ENCODE data around the gene HELZ. TPM values are rescaled to one million over a fixed set of nuclear protein-coding genes. Genes with fewer than 3 reads are reported as not detected.

Gene HELZ
- total and polyA plus RNA-seq, 2 of the 8 experiments (the other 6 are each of a cell fraction or from before 2014, with no cell fraction given), result 10.0 to 48.7 TPM

- no peak for FAIRE-seq
- POLR2A ChIA-PET (ENCODE audit: partially characterized antibody), result interaction anchor here (1.3 kb wide), 1 partner anchor 102 kb away, joined by 3 read pairs; the partner anchor contains the start of gene HELZ
- CTCF ChIA-PET (ENCODE audit: partially characterized antibody), result no interaction called here
- TF ChIP-seq MAX (IDR thresholded peaks at IDR 0.05), result no peak
- no peak for TF ChIP-seq BCL11A (IDR thresholded peaks at IDR 0.05; ENCODE audit: low read depth in 2 of 2, low read length in 2 of 2)
- TF ChIP-seq TAF7 (optimal IDR thresholded peaks at IDR 0.05; ENCODE audit: borderline replicate concordance, low read depth, low read length), result no peak
Measured at GRCh38 chr17:67143318-67143717, 101.7 kb downstream of the HELZ start.

More at GRCh38 chr17:67143318-67143717, 101.7 kb downstream of the HELZ start:
- Histone ChIP-seq H3K14ac (ENCODE audit: insufficient read length) (no peak overlapping the region), H2BK15ac (ENCODE audit: low read length) (no peak overlapping the region), H3K4ac (replicated peaks; ENCODE audit: insufficient read length, low read depth, low read length) (no peak overlapping the region), H2AK5ac (ENCODE audit: low read depth, low read length) (no peak overlapping the region), H2BK120ac (replicated peaks; ENCODE audit: low read depth, low read length) (no peak overlapping the region), H2BK5ac (ENCODE audit: low read depth, low read length) (no peak overlapping the region), H4K5ac (ENCODE audit: insufficient read length, low read depth, low read length) (no peak overlapping the region), H4K8ac (ENCODE audit: extremely low read depth, insufficient read depth, low read length) (no peak overlapping the region), H3K9me3 (ENCODE audit: insufficient read depth in 2 of 2, low read depth in 1 of 2, low read length in 1 of 2) (no peaks in the 10 kb centered on the region), H3K4me3 (ENCODE audit: extremely low read depth in 1 of 4, insufficient read depth in 2 of 4, low read depth in 3 of 4, low read length in 4 of 4) (no peak overlapping the region), H3K56ac (replicated peaks; ENCODE audit: insufficient read length, low read depth, low read length) (no peak overlapping the region), H2BK12ac (ENCODE audit: low read depth, low read length) (no peak overlapping the region), H3K79me2 (ENCODE audit: control insufficient read depth in 1 of 2, insufficient read depth in 2 of 2, low read length in 2 of 2) (no peaks in the 10 kb centered on the region), H3K9ac (replicated peaks in 1 of 4; ENCODE audit: extremely low read depth in 1 of 4, low read depth in 3 of 4, low read length in 3 of 4) (no peak overlapping the region), H3K4me1 (replicated peaks in 1 of 4; ENCODE audit: control insufficient read depth in 3 of 4, insufficient read depth in 4 of 4, low read length in 3 of 4) (peaks cover 0 to 7% (median 1%) of the 10 kb centered on the region in 4 experiments; a peak in 4 of 7 replicates), H3K4me2 (ENCODE audit: insufficient read depth in 1 of 2, low read depth in 2 of 2, low read length in 2 of 2) (no peak overlapping the region), H3K18ac (ENCODE audit: extremely low read depth, low read length) (no peak overlapping the region), H3K79me1 (ENCODE audit: low read depth, low read length) (no peaks in the 10 kb centered on the region), H3K23ac (ENCODE audit: insufficient read length) (no peak overlapping the region), H2AFZ (ENCODE audit: low read length) (no peak overlapping the region), H4K91ac (replicated peaks; ENCODE audit: insufficient read length, low read length) (no peak overlapping the region), H3K27ac (ENCODE audit: low read depth, low read length) (no peak overlapping the region), H3K23me2 (ENCODE audit: low read depth, low read length) (no peaks in the 10 kb centered on the region), H3K27me3 (replicated peaks in 1 of 4; ENCODE audit: control insufficient read depth in 3 of 4, extremely low read depth in 1 of 4, insufficient read depth in 3 of 4, low read length in 3 of 4) (no peaks in the 10 kb centered on the region), H4K20me1 (replicated peaks in 1 of 2; ENCODE audit: control insufficient read depth in 1 of 2, insufficient read depth in 2 of 2, low read length in 2 of 2) (peaks cover 0 to 4% of the 10 kb centered on the region in 2 experiments), H2BK20ac (ENCODE audit: low read length) (no peak overlapping the region), H3K36me3 (ENCODE audit: control insufficient read depth in 2 of 4, insufficient read depth in 4 of 4, low read length in 3 of 4) (peaks cover 0 to 18% (median 4%) of the 10 kb centered on the region in 4 experiments; a peak in 5 of 8 replicates)
- no peak for DNase-seq (ENCODE audit: low read depth in 1 of 2, low spot score in 2 of 2)
- WGBS, 2 experiments (ENCODE audit: extremely low coverage in 1 of 2, insufficient coverage in 1 of 2, insufficient read length in 1 of 2, insufficient replicate concordance in 2 of 2, low coverage in 1 of 2, low lambda C conversion rate in 2 of 2, missing lambda C conversion rate in 1 of 2), result 88% methylated on average over 5 of the region's 5 CpGs; no CpG with 5 or more reads in 1 of the 2 experiments
